GM19452 (cell line): Measurements from ENCODE around the gene CTXND1.
A peak's percentile ranks its signal among the peaks of the same experiment; 100 is the strongest.

Experiments used
- ATAC-seq: cut with Tn5 transposase; IDR thresholded peaks from one replicate; pipeline ENCODE4 v1.9.1; 2021; ENCODE audit not compliant: unreplicated experiment

The CTXND1 gene

GRCh38 chr15:80183306-80183705 is 68.7 kb downstream of the CTXND1 start:
- ATAC-seq: no peak

GRCh38 chr15:80182611-80183261 is 69.3 kb downstream of the CTXND1 start:
- ATAC-seq: no peak

- no peak for ATAC-seq
Measured at GRCh38 chr15:80180986-80181385, 71.0 kb downstream of the CTXND1 start.

GRCh38 chr15:80180468-80180867 is 71.5 kb downstream of the CTXND1 start:
- no peak for ATAC-seq

- ATAC-seq: no peak
Measured at GRCh38 chr15:80179935-80180334, 72.1 kb downstream of the CTXND1 start.

- ATAC-seq: no peak
Measured at GRCh38 chr15:80179025-80179759, 72.8 kb downstream of the CTXND1 start.

GRCh38 chr15:80177156-80177555 is 74.9 kb downstream of the CTXND1 start:
- no peak for ATAC-seq

GRCh38 chr15:80176443-80176842 is 75.6 kb downstream of the CTXND1 start:
- no peak for ATAC-seq

GRCh38 chr15:80175436-80175835 is 76.6 kb downstream of the CTXND1 start:
- ATAC-seq: no peak

GRCh38 chr15:80174017-80174746 is 77.8 kb downstream of the CTXND1 start:
- no peak for ATAC-seq

GRCh38 chr15:80173022-80173759 is 78.8 kb downstream of the CTXND1 start:
- ATAC-seq: peak; percentile 74

- no peak for ATAC-seq
Measured at GRCh38 chr15:80172401-80172800, 79.6 kb downstream of the CTXND1 start.

GRCh38 chr15:80171787-80172186 is 80.2 kb downstream of the CTXND1 start:
- ATAC-seq: no peak

- no peak for ATAC-seq
Measured at GRCh38 chr15:80170596-80170995, 81.4 kb downstream of the CTXND1 start.

- ATAC-seq: no peak
Measured at GRCh38 chr15:80169768-80170357, 82.2 kb downstream of the CTXND1 start.

- ATAC-seq: no peak
Measured at GRCh38 chr15:80168421-80168820, 83.6 kb downstream of the CTXND1 start.

- ATAC-seq: no peak
Measured at GRCh38 chr15:80167936-80168335, 84.1 kb downstream of the CTXND1 start.

- ATAC-seq: no peak
Measured at GRCh38 chr15:80163897-80164296, 88.1 kb downstream of the CTXND1 start.

- no peak for ATAC-seq
Measured at GRCh38 chr15:80163217-80163616, 88.8 kb downstream of the CTXND1 start.

GRCh38 chr15:80162059-80162554 is 89.9 kb downstream of the CTXND1 start:
- ATAC-seq: no peak
